Uterus (tissue), 4 donors: Measurements from ENCODE around the gene GTF3C5. TPM values are rescaled to one million over a fixed set of nuclear protein-coding genes. Genes with fewer than 3 reads are reported as not detected.

Source experiments
- DNase-seq, 2 donors: peaks; one replicate each; pipeline ENCODE4 v3.0.0-alpha.2; 2019 to 2020
- H3K27ac ChIP-seq, 2 donors: fragments of 200-600 bp; sonication (generic); 1 replicate in 1 of 2; 2 replicates in 1 of 2; pipeline ENCODE4 v1.5.1; 2016 to 2018
- H3K27me3 ChIP-seq, 2 donors: fragments of 200-600 bp; sonication (generic); one replicate each; pipeline ENCODE4 v1.5.1; 2018 to 2019; ENCODE audit warnings: control low read depth in 1 of 2
- H3K36me3 ChIP-seq, 2 donors: fragments of 200-600 bp; sonication (generic); one replicate each; pipeline ENCODE4 v1.5.1; 2019; ENCODE audit warnings: control low read depth in 1 of 2
- H3K4me1 ChIP-seq, 2 donors: fragments of 200-600 bp; sonication (generic); one replicate each; pipeline ENCODE4 v1.5.1; 2018 to 2019; ENCODE audit warnings: control low read depth in 1 of 2
- H3K4me3 ChIP-seq, 2 donors: fragments of 200-600 bp; sonication (generic); 1 replicate in 1 of 2; 2 replicates in 1 of 2; pipeline ENCODE4 v1.5.1; 2018 to 2019; ENCODE audit warnings: mild to moderate bottlenecking in 1 of 2
- H3K9me3 ChIP-seq, 2 donors: fragments of 200-600 bp; sonication (generic); one replicate each; pipeline ENCODE4 v1.5.1; 2019; ENCODE audit warnings: control low read depth in 1 of 2
- POLR2A ChIP-seq, 2 donors: fragments of 450-650 bp; IDR thresholded peaks; one replicate each; pipeline ENCODE4 v1.6.1; 2016; ENCODE audit warnings: antibody characterized with exemption in 2 of 2, mild to moderate bottlenecking in 1 of 2, moderate library complexity in 1 of 2
- intact Hi-C: fragments of 100-400 bp; cut with DNase I; formaldehyde crosslinking; loops from one replicate; pipeline ENCODE4 v1.15.1; 2023; ENCODE audit warnings: low total_unique reads
- total RNA-seq, 4 donors: library from RNA; depleted of rRNA in 3 of 4; stranded (reverse); fragments of >200 nt in 3 of 4; gene quantifications; one replicate each; pipeline versions ENCODE4 v1.1.0 to v1.2.4, GENCODE V29; 2014 to 2023
- TF ChIP-seq, protein P1 (sequence below), 4 experiments: fragments of 200-600 bp in 2 of 4; fragments of 450-650 bp in 2 of 4; sonication (generic) in 2 of 4; IDR thresholded peaks; one replicate each; pipeline ENCODE4 v1.5.1; 2016 to 2019; ENCODE audit warnings: antibody characterized with exemption in 4 of 4, mild to moderate bottlenecking in 2 of 4, moderate library complexity in 1 of 4
- donor health status: DM: yes; HTN: yes; CAD: no.

GTF3C5 gene
- total RNA-seq, 4 donors from 2014 or later, result 26.6 to 52.8 (median 37.1) TPM

DNA sequence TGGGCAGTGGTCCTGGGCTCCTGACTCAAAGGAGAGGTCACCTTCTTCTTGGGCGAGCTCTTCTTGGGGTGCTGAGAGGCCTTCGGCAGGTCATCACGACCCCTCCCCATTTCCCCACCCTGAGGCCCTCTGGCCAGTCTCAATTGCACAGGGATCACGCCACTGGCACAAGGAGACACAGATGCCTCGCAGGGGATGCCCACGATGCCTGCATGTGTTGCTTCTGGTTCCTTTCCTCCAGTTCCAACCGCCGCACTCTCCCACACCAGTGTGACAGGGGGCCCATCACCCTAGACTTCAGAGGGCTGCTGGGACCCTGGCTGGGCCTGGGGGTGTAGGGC lies 32.3 kb downstream of the GTF3C5 start:
- Histone ChIP-seq H3K27me3 (no peaks in the 10 kb centered on the region), H3K27ac (no peak overlapping the region), H3K36me3 (no peaks in the 10 kb centered on the region), H3K4me3 (no peak overlapping the region), H3K4me1 (no peaks in the 10 kb centered on the region), H3K9me3 (no peaks in the 10 kb centered on the region)
- TF ChIP-seq POLR2A (IDR thresholded peaks at IDR 0.05), result no peak
- TF ChIP-seq, protein P1, sequence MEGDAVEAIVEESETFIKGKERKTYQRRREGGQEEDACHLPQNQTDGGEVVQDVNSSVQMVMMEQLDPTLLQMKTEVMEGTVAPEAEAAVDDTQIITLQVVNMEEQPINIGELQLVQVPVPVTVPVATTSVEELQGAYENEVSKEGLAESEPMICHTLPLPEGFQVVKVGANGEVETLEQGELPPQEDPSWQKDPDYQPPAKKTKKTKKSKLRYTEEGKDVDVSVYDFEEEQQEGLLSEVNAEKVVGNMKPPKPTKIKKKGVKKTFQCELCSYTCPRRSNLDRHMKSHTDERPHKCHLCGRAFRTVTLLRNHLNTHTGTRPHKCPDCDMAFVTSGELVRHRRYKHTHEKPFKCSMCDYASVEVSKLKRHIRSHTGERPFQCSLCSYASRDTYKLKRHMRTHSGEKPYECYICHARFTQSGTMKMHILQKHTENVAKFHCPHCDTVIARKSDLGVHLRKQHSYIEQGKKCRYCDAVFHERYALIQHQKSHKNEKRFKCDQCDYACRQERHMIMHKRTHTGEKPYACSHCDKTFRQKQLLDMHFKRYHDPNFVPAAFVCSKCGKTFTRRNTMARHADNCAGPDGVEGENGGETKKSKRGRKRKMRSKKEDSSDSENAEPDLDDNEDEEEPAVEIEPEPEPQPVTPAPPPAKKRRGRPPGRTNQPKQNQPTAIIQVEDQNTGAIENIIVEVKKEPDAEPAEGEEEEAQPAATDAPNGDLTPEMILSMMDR (IDR thresholded peaks at IDR 0.05), result no peak
- intact Hi-C loops, result no loop called here
- no peak for DNase-seq

DNA sequence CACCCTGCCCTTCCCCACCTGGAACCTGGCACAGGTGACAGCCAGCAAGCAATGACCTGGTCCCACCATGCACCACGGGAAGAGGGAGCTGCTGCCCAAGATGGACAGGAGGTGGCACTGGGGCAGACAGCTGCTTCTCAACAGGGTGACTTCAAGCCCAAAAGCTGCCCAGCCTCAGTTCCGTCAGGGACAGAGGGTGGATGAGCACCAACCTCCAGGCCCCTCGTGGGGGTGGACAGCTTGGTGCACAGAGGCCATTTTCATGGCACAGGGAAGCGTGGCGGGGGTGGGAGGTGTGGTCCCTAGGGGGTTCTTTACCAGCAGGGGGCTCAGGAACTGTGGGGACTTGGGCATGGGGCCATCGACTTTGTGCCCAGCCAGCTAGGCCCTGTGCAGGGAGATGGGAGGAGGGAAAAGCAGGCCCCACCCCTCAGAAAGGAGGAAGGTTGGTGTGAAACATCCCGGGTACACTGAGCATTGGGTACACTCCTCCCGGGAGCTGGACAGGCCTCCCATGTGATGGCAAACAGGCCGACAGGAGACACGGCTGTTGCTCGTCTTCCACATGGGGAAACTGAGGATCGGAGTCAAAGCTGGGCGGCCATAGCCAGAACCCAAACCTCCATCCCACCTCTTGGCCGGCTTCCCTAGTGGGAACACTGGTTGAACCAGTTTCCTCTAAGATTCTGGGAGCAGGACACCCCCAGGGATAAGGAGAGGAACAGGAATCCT lies 32.9 kb downstream of the GTF3C5 start:
- no peaks in the 10 kb centered on the region for H3K36me3 ChIP-seq
- no peaks in the 10 kb centered on the region for H3K4me1 ChIP-seq
- intact Hi-C loops, result no loop called here
- DNase-seq, result no peak
- no peaks in the 10 kb centered on the region for H3K27me3 ChIP-seq
- TF ChIP-seq, protein P1 (IDR thresholded peaks at IDR 0.05), result no peak
- TF ChIP-seq POLR2A (IDR thresholded peaks at IDR 0.05), result no peak
- H3K4me3 ChIP-seq, result no peak overlapping the region
- no peak overlapping the region for H3K27ac ChIP-seq
- H3K9me3 ChIP-seq, result no peaks in the 10 kb centered on the region

DNA sequence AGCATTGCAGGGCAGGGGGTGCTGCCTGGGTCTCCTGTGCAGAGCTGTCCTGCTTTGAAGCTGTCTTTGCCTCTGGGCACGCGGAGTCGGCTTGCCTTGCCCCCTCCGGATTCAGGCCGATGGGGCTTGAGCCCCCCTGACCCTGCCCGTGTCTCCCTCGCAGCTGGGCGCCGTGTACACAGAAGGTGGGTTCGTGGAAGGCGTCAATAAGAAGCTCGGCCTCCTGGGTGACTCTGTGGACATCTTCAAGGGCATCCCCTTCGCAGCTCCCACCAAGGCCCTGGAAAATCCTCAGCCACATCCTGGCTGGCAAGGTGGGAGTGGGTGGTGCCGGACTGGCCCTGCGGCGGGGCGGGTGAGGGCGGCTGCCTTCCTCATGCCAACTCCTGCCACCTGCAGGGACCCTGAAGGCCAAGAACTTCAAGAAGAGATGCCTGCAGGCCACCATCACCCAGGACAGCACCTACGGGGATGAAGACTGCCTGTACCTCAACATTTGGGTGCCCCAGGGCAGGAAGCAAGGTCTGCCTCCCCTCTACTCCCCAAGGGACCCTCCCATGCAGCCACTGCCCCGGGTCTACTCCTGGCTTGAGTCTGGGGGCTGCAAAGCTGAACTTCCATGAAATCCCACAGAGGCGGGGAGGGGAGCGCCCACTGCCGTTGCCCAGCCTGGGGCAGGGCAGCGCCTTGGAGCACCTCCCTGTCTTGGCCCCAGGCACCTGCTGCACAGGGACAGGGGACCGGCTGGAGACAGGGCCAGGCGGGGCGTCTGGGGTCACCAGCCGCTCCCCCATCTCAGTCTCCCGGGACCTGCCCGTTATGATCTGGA lies 33.7 kb downstream of the GTF3C5 start:
- intact Hi-C loops, result no loop called here
- TF ChIP-seq, protein P1 (IDR thresholded peaks at IDR 0.05), result no peak
- TF ChIP-seq POLR2A (IDR thresholded peaks at IDR 0.05), result no peak
- no peak overlapping the region for H3K27ac ChIP-seq
- no peaks in the 10 kb centered on the region for H3K9me3 ChIP-seq
- no peaks in the 10 kb centered on the region for H3K36me3 ChIP-seq
- no peaks in the 10 kb centered on the region for H3K4me1 ChIP-seq
- no peak overlapping the region for H3K4me3 ChIP-seq
- DNase-seq, result no peak
- H3K27me3 ChIP-seq, result no peaks in the 10 kb centered on the region

DNA sequence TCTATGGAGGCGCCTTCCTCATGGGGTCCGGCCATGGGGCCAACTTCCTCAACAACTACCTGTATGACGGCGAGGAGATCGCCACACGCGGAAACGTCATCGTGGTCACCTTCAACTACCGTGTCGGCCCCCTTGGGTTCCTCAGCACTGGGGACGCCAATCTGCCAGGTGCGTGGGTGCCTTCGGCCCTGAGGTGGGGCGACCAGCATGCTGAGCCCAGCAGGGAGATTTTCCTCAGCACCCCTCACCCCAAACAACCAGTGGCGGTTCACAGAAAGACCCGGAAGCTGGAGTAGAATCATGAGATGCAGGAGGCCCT lies 34.2 kb downstream of the GTF3C5 start:
- no peaks in the 10 kb centered on the region for H3K9me3 ChIP-seq

More for the DNA sequence above, 34.2 kb downstream of the GTF3C5 start:
- Histone ChIP-seq H3K4me1 (no peaks in the 10 kb centered on the region), H3K27me3 (no peaks in the 10 kb centered on the region), H3K4me3 (no peak overlapping the region), H3K27ac (no peak overlapping the region), H3K36me3 (no peaks in the 10 kb centered on the region)
- intact Hi-C loops, result no loop called here
- TF ChIP-seq POLR2A (IDR thresholded peaks at IDR 0.05), result no peak
- TF ChIP-seq, protein P1 (IDR thresholded peaks at IDR 0.05), result no peak
- no peak for DNase-seq
